UCSD-AML1 (cell line): Measurements from ENCODE around the gene QPCT.
"Not testable (repeated sequence)": the region's sequence is repeated elsewhere in the genome, so short reads cannot be mapped to it uniquely, and the experiment has no call there.

Experiments
- DNase-seq: peaks from one replicate; lab custom pipeline; 2025; ENCODE audit not compliant: unreplicated experiment; lab: John Stamatoyannopoulos, UW

QPCT gene

DNA sequence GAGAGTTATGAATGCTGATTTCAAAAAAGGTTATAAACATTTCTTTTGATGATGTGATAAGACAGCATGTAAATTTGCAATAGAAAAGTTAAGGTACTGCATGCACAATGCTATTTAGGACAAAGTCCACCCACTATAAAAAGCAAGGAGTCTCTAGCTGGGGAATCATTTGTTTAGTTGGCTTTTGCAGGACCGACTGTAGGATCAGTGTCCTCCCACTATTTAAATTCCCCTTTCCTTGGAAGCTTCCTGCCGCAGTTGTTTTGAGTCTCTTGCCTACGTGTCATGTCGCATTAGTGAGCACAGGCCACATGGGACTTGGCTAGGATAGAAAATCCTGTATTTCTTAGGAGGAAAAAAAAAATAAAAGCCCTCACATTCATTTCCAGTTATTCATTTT lies 13.1 kb downstream of the QPCT start:
- DNase-seq: no peak

DNA sequence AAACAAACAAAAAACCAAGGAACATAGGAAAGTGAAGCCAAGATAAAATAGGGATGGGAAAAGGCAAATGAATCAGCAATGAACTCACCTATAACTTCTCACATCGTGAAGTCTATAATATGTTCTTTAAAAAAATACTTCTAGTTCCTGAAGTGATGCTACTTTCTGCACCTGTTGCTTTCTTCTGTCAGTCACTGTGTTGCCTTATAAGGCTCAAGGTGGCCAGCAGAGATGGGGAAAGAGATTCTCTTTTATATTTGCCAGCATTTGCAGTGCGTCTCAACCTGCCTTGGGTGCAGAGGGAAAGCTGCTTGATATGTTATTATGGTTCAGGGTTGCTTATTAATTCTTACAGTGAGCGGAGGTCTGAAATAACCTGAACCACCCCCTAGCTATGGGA lies 14.0 kb downstream of the QPCT start:
- DNase-seq: no peak

GRCh38 chr2:37361216-37361815 lies 16.9 kb downstream of the QPCT start:
- no peak for DNase-seq

GRCh38 chr2:37361994-37362698 lies 17.7 kb downstream of the QPCT start:
- DNase-seq: no peak

GRCh38 chr2:37364351-37364750 lies 19.9 kb downstream of the QPCT start:
- no peak for DNase-seq

- DNase-seq: no peak
Observed at GRCh38 chr2:37365669-37366068, 21.2 kb downstream of the QPCT start.

DNA sequence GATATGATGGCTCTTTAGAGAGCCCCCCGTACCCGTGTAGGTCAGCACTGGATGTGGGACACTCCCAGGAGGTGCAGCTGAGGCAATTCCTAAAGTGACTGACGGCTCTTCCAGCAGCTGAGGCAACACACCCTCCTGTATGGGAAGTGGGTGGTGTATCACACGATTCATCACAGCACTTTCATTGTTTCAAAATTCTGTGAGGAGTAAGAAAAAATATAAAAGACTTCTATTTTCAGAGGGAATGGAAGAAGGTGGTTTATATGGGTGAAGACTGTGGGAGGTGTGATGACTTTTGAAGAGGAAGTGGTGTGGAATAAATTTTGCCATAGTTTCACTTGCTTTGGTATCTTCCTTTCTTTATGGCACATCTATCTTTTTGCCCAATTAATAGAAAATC lies 22.3 kb downstream of the QPCT start:
- peak; percentile 14 for DNase-seq

GRCh38 chr2:37367310-37367709 lies 22.9 kb downstream of the QPCT start:
- no peak for DNase-seq

DNA sequence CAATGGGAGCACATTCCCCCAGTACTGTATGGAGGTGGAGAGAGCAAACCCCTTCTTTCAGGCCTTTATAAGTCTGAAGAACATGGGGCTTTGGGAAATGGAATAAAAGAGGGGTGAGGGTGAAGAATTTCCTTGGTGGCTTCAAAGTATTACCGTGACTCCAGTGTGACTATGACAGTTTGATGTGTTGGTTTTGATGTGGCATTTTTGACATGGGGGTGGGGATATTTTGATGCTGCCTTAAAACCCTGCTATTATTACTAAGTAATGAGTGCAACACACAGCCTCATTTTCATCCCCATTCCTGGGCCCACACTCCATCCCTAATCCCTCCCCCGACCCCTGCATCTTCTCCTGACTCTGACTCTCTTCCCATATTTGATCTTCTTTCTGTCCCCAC lies 23.6 kb downstream of the QPCT start:
- DNase-seq: no peak

DNA sequence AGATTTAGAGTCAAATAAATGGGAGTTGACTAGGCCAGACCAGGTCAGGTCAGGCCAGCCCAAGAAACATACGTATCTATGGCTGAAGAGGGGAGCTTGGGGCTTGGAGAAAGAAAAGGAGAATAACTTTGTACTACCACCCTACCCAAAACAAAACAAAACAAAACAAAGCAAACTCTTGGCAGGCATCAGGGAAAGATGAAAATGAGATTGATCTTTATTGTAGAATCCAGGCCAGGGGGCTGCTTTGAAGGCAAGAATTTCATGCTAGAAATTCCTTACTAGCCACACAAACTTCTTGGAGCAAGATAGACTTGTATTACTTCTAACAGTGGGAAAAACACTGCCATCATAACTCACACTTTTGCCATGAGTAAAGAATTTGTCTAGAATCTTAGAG lies 26.2 kb downstream of the QPCT start:
- no peak for DNase-seq

- DNase-seq: no peak
Observed at GRCh38 chr2:37372000-37372399, 27.6 kb downstream of the QPCT start.

DNA sequence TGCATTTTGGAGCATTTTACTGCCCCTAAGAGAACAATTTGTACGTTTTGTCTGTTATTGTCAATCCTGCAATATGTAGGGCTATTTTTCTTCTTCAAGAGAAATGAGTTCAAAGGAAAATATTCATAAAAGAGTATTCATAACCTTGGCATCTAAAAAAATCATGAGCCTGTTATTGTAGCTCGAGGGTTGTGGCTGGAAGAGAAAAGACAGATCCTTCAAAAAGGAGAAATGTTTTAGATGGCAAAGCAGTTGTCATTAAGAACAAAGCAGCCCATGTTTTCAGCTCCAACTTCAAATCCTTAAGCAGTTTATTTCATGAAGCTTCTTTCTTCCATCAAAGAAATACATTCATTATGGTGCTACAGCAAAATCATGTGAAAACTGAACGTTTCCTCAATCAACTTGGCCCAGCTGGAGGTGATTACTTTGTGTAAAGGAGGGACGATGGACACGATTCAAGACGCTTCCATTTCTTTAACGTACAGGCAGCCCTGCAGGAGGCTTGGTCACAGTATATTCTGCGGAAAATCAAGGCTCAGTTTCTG lies 31.4 kb downstream of the QPCT start:
- no peak for DNase-seq

- no peak for DNase-seq
Observed at GRCh38 chr2:37376421-37377186, 32.2 kb downstream of the QPCT start.

DNA sequence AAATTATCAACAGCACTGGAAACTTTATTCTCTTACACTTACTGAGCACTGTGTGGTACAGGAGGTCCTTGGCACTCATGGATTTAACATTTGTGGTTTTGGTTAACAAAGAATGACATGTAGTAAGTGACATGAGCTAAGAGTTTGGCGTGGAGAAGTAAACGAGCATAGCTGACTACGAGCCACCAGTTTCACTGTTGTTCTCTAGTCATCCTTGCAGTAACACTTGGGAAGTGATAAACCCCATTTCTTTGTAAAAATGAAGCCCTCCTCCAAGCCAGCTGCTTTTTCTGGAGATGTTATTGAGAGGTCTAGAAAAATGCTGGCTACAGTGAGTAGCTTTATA lies 32.7 kb downstream of the QPCT start:
- DNase-seq: no peak

DNA sequence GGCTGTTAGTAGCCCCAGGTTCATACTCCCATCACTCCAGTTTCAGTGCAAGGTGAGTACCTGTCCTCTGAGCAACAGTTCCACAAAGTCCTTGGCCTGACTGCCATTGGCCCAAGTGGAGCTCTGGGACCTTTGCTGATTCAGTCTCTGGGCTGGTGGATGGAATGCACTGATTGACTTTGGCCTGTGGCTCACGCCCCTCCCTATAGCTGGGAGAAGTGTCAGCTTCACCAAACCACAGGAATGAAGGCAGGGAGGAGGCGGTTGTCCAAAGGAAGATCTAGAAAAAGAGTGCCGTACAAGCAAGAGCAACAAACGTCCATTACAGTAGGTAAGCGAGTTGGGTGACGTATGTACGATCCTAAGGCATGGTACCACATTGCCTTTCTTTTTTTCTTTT lies 34.0 kb downstream of the QPCT start:
- no peak for DNase-seq

DNA sequence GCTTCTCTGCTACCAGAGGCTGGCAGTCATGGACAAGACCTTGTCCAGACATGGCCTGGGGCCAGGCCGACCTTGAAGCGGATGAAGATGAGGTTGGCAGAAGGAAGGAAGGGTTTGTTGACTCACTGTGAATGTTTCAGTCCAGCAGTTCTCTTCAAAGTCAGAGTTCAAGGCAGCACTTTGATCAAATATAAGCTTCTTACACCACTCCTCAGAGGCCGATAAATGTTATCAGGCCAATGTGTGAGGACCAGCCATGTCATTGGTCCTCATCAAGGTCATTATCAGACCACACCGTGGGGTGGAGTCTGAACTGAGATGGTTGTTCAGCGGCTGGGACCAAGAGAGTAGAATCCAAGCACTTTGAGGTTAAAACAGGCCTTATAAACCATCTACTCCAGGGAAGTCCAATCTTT lies 35.5 kb downstream of the QPCT start:
- no peak for DNase-seq

GRCh38 chr2:37380787-37381186 lies 36.4 kb downstream of the QPCT start:
- not testable (repeated sequence) for DNase-seq

GRCh38 chr2:37384261-37384660 lies 39.8 kb downstream of the QPCT start:
- not testable (repeated sequence) for DNase-seq

DNA sequence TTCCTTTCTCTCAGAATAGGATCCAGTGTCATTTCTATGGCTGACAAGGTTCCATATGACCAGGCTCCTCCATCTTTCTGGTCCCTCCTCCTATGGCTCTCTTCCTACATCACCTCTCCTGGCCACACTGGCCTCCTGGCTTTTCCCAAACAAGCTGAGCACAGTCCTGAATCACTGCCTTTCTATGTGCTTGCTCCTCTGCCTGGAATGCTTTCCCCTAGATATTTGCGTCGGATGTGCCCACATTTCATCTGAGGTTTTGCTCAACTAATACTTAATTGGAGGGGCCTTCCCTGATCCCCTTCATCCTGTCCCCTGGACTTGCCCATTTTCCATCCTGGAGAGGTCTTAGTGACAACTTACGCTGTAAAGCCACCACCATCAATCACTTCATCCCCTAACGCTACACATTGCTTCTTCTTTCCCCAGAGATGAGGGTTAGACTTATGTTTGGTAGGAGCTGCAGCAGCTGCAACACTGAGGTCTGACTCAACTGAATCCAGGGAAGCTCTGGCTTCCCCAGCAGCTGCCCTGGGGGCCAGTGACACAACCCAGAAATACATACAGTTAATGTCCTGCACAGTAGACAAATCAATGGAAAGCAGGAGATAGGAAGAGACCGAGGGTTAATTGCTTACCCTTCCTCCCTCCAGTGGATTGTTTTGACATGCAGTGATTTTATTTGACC lies 42.9 kb downstream of the QPCT start:
- no peak for DNase-seq

DNA sequence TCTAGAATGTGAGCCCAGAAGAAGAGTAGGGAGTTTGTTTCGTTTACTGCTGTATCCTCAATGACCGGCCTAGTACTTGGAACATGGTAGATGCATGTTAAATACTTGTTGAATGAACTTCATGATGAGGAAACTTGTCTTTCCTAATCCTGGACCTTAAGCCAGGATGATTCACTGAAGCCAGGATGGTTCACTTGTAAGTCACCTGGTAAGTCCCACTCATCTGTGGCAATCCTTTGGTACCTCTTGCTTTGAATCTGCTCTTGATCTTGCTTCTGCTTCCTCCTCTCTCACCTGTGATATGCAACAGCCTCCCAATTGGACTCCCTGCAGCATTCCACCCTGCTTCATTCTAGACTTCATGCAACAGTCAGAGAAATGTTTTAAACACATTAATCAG lies 43.6 kb downstream of the QPCT start:
- DNase-seq: no peak

- DNase-seq: no peak
Observed at GRCh38 chr2:37389395-37389794, 45.0 kb downstream of the QPCT start.
